Subcutaneous adipose tissue (tissue), 4 donors: ENCODE data around the gene LRFN4. TPM values are rescaled to one million over a fixed set of nuclear protein-coding genes. Genes with fewer than 3 reads are reported as not detected.

Experiments used
- total RNA-seq, 4 donors: library from RNA; depleted of rRNA; stranded (reverse); fragments of >200 nt; gene quantifications; one replicate each; pipeline ENCODE4 v1.1.0, GENCODE V29; 2016
- TF ChIP-seq, protein P1 (sequence below): fragments of 450-650 bp; IDR thresholded peaks from one replicate; pipeline ENCODE4 v1.5.1; 2016; ENCODE audit warnings: low read depth, mild to moderate bottlenecking, control low read depth, antibody characterized with exemption, moderate library complexity

Gene LRFN4
- total RNA-seq, 4 donors from 2014 or later: 6.8 to 21.5 (median 9.8) TPM

DNA sequence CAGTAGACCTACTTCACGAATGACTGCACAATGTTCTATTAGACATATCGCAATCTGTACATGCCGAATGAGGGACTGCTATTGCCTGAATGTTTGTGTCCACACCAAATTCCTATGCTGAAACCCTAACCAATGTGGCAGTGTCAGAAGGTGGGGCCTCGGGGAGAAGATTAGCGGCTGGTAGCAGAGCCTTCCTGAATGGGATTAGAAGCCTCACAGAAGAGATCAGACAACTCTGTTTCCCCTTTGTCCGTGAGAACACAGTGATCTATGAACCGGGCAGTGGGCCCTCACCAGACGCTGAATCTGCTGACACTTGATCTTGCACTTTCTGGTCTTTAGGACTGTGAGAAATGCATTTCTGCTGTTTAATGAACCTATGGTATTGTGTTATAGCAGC, 33.1 kb downstream of the LRFN4 start:
- TF ChIP-seq, protein P1, sequence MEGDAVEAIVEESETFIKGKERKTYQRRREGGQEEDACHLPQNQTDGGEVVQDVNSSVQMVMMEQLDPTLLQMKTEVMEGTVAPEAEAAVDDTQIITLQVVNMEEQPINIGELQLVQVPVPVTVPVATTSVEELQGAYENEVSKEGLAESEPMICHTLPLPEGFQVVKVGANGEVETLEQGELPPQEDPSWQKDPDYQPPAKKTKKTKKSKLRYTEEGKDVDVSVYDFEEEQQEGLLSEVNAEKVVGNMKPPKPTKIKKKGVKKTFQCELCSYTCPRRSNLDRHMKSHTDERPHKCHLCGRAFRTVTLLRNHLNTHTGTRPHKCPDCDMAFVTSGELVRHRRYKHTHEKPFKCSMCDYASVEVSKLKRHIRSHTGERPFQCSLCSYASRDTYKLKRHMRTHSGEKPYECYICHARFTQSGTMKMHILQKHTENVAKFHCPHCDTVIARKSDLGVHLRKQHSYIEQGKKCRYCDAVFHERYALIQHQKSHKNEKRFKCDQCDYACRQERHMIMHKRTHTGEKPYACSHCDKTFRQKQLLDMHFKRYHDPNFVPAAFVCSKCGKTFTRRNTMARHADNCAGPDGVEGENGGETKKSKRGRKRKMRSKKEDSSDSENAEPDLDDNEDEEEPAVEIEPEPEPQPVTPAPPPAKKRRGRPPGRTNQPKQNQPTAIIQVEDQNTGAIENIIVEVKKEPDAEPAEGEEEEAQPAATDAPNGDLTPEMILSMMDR: no peak

DNA sequence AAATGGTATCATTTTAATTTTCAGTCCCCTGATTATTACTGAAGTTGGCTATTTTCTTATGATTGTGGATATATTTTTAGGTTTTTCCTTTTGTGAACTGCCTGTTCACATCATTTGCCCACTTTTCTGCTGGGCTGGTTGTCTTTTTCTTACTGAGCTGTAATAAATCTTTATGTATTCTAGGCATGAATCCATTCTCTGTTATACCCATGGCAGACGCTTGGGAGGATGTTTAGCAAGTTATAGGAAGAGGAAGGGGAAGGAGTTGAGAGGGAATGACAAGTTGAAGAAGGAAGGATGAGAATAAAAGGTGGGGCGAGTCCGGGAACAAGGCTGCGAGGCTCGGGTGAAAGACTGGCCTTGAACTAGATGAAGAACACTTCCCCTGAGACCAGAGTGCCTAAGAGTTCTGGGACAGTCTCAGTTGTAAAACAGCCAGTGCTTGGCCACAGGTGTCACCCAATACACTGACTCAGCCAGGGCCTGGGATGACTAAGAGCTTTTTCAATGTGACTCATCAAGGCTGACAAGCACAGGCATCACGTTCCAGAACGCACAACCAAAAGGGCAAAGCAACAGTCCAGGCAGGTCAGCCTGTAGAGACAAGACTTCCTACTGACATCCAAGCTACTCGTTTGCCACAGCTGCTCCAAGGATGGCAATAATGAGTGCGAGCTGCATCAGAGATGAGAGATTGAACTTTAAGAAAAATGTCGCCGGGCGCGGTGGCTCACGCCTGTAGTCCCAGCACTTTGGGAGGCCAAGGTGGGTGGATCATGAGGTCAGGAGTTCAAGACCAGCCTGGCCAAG, 35.2 kb downstream of the LRFN4 start:
- TF ChIP-seq, protein P1: no peak

DNA sequence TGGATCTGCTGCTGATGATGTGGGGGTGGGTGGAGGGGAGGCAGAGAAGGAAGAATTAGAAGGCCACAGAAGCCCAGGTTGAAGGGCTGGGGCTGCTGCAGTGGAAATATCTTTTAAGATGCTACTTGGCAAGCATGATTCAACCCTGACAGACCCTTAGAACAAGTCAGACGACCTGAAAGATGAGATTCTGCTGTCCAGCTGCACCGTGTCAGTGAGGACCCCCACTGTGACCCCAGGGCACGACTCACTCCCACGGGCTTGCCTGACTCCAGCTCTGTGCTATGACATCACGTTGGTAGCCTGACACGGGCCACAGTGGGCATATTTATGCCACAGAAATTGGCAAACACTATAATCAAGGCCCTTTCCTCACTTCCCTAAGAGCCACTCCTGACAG, 36.0 kb downstream of the LRFN4 start:
- TF ChIP-seq, protein P1: no peak

DNA sequence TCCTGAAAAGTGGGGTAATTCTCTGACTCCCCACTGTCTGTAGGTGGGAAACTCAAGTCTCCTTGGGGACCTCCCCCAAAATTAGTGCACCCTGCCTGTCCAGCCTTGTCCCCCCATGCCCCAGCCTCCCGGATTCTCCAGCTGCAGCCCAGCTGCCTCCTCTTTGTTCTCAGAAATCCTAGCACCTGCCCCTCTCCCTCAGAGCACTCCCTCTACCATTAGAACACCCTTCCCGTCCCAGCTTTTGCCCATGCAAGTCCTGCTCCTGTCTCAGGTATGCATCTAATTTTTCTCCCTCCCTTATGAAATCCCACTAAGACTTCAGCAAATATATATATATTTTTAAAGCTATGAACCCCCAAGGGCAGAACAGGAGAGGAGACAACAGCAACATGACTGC, 37.3 kb downstream of the LRFN4 start:
- TF ChIP-seq, protein P1: no peak

DNA sequence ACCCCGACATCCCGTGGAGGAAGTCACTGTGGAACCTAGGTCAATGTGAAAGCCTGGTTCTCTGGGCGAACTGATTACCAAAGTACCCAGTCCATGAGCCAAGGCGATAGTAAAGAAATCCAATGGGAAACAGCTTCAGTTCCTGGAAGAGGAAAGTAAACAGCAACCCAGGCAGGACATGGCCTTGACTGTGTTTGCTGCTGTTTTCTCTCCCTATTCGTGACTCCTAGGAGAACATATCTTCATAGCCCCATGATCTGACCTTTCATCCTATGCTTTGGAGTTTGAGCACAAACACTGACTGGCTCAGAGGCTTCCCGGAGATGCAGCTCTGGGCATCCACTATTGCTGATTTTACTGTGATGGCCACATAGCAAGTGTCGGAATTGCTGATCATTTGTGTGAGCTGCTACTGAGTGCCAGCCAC, 45.1 kb downstream of the LRFN4 start:
- TF ChIP-seq, protein P1: no peak

DNA sequence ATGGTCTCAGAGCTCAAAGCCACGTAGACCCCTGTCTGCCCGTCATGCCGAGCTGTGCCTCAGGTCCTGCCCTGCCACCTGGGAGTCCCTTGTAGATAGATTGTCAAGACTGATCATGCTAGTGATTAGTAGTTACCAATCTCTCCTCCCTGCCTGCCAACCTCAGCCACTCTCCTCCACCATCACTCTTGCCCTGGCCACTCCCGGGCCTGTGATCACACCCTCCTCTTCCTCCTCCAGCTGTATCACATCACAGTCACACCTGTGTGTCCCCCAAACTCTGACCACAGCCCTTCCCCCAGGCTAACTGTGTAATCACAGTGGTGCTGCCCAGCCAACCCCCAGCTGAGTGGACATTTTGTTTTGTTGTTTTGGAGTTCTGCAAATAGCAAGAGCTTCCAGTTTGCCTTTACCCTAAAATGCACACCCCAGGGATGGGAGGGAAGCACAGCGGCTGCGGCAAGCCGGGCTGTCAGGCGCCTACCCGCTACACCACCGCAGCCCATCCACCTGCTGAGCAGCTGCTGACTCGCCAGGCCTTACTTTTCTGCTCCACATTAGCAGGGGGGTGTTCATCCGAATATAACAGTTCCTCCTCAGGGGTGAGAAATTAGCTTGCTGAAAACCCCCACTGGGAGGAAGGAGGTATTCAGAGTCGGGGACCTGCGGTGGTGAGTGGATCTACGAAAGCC, 45.8 kb downstream of the LRFN4 start:
- TF ChIP-seq, protein P1: no peak

DNA sequence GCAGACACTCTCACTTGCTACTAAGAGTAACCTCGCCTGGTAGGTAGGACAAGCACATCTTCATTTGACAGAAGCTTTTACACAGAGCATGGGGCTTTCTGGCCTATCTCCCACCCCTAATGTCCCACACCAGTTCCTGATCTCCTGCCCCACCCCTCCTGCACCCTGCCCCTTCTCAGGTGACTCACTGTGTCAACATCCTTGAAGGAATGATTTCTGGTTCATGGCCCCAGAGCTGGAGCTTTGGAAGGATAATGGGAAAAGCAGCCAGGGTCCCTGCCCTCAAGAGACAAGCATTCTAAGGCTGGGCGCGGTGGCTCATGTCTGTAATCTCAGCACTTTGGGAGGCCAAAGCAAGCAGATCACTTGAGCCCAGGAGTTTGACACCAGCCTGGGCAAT, 47.2 kb downstream of the LRFN4 start:
- TF ChIP-seq, protein P1: no peak
